GM19395 (cell line): ENCODE data around the gene SAE1.
"Not testable (repeated sequence)": the region's sequence is repeated elsewhere in the genome, so short reads cannot be mapped to it uniquely, and the experiment has no call there.

Experiments used
- ATAC-seq: cut with Tn5 transposase; IDR thresholded peaks from one replicate; pipeline ENCODE4 v1.9.1; 2021; ENCODE audit warnings: mild to moderate bottlenecking, moderate library complexity; ENCODE audit not compliant: unreplicated experiment

Gene SAE1

DNA sequence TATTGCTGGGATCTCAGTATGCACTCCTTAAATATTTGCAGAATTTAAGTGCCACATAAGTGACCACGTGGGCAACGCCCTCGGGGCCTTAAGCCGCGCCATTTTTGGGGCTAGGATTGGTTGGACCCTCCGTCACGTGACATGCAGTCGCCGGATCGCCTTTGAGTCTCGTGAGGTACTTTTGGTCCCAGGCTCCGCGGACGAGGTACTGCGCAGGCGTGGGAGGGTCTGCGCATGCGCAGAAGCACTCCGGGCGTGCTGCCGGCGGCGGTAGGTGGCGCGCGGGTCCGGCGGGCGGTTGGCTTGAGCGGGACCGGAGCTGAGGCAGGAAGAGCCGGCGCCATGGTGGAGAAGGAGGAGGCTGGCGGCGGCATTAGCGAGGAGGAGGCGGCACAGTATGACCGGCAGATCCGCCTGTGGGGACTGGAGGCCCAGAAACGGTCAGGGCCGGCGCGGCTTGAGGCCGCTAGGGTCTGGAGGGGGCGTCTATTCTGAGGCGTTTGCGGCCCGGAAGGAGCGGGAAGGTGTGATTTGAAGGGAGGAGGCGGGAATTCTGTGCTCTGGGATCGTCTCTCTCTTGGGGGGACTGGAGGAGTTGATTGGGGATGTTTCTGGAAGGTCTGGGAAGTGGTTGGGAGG, at the start of gene SAE1:
Gene SAE1, plus strand, starts transcription at position 247 of the 639 bp plus-strand sequence. Its CDS starts 96 bp downstream, at position 343.
- peak; percentile 72 for ATAC-seq

DNA sequence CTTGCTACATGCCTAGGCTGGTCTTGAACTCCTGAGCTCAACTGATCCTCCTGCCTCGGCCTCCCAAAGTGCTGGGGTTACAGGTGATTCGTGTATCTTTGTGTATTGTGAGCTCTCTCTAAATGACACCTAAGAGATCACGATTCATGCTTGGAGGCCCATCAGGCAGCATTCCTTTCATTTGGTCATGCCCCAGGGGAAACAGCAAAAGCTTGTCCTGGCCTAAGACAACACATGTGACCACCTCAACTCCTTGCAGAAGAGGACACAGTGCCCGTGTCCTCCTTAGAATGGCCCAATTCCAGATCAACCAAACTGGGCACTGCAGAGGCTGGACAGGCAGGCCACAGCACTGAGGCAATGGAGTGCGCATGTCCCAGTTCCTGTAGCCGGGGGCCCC, 49.5 kb upstream of the SAE1 start:
- no peak for ATAC-seq

DNA sequence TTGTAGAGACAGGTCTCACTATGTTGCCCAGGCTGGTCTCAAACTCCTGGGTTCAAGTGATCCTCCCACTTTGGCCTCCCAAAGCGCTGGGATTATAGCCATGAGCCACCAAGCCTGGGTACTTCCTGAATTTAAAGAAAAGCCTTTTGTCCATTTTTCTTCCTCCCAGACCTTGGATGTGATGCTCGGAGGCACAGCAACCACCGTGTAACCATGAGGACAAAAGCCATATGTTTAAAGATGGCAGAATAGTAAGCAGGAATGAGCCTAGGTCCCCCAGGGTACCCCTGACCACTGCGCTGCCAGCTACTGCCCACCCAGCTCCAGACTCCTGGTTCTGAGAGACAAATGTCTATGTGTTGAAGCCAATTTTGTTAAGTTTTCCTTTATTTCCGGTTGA, 48.1 kb upstream of the SAE1 start:
- no peak for ATAC-seq

DNA sequence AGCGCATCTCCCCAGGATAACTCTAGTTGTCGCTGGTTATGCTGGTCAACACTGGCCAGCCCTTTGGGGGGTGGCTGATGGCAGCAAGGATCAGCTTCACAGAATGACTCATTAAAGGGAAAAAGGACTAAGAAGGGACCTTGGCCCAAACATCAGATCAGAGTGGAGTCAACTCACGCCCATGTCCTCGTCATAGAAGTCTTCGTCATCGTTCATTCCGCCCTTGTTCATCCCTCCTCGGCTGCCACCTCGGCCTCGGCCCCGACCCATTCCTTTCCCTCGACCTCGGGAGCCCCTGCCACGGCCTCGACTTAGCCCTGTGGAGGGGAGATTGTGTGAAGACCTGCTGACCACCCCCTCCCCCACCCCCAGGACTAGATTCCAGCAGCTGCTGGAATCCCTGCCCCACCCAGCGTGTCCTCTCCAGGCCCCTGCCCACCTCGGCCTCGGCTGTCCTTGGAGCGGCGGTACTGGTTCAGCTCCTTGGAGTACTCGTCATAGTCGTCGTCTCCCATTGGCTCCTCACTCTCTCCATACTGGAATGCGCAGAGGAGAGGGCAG, 45.7 kb upstream of the SAE1 start:
- no peak for ATAC-seq

DNA sequence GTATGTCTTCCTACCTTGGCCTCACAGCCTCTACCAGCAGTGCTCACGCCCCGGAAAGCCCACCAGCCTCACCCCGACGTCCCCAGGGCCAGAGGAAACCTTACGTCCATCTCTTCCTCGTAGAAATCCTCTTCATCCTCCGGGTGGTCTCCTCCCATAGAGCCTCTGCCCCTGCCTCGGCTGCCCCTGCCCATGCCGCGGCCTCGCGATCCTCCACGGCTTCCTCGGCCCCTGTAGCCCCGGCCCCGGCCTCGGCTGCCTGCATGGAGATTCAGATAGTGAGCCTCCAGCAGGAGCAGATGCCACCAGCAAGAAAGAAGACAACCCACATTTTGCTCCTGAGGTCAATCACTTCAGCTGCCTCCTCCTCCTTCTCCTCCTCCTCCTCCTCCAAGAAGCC, 44.4 kb upstream of the SAE1 start:
- ATAC-seq, result no peak

DNA sequence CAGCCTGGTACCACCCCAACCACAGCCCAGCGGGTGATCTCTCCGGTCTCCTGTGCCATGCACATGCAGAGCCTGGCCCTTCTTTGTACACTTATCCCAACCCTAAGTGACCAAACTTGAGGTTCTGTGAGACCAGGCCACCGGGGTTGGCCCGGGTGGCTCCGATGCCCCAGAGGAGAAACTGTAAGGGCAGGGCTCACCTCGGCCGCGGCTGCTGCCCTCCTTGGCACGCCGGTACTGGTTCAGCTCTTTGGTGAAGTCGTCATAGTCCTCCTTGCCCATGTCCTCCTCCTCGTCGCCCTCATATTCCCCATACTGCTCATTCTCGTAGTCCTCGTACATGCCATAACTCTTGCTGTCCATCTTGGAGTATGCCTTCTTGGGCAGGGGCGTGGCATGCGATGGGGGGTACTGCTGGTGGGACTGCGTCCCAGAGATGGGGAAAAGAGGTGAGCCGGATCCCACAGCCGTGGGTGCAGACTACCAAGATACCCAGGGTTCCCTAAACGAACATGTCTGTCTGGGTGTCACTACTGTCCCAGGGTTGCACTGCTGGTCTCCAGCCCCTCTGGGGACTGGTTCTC, 40.8 kb upstream of the SAE1 start:
- no peak for ATAC-seq

DNA sequence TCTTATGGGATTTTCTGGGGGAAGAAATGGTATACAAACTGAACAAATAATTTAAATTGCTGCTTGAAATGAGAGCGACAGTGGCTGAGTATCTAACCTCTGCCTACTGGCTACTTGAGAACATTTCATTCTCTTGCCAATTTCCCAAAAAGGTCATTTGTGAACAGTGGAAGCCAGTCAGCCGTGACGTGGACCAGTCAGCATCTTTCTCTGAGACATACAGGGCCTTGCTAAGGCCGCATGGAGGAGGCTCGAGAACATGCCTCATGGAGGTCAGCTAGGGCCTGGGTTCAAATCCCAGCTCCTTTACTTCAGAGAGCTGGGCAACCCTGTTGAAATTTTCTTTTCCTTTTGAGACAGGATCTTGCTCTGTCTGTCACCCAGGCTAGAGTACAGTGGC, 37.4 kb upstream of the SAE1 start:
- ATAC-seq, result no peak

DNA sequence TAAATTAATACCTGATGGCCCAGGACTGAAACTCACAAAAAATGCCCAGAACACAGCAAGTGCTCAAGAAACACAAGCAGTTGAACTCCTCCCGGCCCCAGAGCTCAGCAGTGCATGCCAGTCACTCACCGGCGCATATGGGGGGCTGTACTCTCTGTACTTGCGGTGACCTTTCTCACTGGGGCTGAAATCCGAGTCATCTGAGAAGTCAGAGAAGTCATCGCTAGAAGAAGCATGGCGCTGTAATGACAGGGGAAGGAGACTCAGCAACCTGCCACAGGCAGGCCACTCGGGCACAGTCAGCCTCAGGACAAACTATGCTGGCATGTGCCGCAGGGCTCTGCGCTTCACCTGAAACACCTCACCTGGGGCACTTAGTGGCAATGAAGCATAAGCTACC, 36.8 kb upstream of the SAE1 start:
- peak; percentile 75 for ATAC-seq

DNA sequence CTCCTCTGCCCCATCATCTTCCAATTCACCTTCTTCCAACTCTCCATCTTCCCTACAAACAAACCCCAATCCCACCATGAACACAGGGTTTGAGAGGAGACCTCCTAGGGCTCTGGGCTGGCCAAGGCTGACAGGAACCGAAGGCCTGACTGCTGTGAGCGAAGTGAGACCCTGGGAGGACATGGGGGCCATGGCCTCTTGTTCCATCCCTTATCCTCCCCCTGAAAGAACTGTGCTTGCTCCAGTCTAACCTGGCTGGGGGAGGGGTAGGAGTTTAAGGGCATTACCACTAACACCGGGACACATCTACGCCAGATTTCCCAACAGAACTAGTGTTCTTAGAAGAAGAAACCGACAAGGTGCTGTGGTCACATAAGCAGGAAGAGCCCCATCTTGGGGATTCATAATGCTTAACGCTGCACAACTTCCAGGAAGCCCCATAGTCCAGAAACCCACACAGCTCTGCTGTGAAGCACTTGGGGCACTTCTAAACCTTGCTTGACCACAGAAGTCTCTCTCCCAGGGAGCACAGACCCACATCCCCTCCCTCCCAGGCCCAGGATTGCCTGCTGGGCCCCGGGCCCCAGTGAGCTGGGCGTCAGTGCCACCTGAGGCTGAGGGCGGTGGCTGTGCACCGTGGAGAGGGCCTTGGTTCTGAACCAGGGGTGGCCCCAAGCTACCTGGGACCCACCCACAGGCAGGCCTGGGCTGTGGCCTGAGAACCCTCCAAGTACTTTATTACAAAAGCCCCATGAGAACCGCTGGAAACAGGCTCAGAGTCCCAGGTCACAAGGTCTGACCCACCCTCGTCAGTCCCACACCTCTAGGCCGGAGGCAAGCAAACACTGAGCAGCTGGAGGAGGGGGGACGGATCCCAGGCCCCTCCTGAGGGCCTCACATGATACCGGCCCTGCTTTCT, 35.8 kb upstream of the SAE1 start:
- ATAC-seq, result no peak

DNA sequence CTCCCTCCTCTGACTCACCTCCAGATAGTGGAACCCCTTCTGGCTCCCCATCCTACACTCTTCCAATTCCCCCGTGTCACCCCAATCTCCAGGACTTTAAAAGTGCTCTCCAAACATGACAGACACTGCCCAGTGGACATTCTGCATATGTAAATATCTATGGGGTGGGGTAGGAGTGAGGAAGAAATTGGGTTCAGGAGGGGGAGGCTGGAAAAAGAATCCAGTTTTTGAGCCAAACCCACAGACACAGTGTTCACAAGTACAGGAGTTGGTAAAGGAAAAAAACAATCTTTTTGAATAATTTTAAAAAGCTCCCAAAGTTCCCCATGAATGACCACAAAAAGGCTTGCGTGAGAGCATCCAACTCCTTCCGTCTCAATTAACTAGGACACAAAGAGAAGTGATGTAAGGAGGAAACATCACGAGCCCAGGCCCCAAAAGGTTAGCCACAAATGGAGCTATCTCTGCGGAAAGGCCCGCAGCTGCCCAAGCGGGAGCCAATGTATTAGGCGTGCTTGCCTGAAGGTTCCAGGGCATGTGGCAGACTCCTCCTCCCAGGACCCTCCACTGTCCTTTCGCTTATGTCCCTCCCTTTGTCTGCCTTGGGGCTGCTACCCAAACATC, 35.0 kb upstream of the SAE1 start:
- no peak for ATAC-seq

DNA sequence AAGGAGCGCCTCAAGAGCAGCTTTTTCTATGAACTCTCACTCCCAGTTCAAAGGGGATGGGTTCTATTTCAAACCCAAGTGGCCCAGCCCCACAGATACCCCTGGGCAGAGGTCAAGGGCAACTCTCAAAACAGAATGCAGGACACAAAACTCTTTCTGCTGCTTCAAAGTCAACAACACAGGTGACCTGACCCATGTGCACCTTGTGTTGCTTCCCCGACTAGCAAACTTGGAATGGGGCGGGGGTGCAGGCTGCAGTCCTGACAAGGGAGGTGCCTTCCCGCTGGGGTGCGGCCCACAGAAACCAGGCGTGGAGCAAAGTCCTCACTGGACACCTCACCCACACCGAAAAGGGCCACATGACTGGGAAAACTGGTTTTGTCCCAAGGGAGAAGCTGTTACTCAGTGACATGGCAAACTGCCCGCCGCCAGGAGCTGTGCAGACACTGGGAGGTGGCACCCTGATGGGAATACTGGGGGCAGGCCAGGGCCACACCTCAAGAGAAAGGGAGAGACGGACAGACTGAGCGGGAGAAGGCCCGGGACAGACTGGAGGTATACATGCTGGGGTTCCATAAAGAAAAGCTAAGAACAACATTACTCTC, 34.4 kb upstream of the SAE1 start:
- ATAC-seq, result no peak

DNA sequence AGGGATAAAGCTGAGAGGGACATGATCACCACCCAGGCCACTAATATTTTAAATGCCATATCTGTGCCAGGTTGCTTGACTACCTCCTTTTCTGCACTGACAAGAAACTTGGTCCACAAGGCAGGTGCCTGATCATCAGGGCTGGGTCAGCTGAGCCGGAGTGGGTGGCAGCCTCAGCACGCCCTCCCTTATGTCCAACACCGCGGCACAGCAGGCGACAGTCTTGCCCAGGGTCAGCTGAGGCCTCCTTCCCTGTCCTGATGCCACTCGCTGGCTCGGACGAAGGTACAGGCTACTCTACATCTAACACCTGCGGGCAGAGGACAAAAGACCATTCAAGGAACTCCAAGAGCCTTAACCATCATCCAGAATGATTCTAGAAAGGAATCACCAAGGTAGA, 33.9 kb upstream of the SAE1 start:
- ATAC-seq, result no peak

DNA sequence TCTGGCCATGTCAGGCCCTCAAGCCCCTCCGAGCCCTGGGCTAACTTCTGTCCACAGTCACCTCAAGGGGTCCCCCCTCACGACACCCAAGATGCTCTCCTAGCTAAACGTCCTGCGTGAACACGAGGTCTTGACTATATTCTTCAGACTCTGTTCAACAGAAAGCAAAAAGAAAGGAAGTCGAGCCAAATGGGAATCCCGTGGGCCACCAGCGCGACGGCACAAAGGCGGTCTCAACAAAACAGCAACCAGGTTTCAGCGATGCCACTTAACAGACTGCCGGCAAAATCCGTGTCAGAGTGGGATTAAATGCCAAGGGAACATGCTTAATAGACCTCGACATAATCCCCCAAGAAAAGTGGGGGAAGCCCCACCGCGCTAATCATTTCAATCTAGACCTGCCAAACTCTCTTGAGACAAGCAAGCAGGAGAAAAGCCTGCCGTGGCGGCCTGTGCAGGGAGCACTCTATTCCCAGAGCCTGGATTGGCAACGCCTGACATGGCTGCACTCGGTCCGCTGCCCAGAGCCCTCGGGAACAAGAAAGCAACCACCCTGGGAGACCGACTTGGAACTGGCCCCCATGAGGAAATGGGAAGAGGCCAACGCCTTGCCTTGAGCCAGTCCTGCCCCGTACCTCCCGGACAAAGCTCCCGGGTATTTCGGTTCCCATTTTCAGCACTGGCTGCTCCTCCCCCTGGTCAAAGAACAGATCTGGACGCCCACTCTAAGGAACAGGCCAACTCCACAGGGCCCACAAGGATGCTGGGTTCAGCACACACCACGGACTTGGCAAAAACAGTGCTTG, 33.0 kb upstream of the SAE1 start:
- ATAC-seq, result no peak

DNA sequence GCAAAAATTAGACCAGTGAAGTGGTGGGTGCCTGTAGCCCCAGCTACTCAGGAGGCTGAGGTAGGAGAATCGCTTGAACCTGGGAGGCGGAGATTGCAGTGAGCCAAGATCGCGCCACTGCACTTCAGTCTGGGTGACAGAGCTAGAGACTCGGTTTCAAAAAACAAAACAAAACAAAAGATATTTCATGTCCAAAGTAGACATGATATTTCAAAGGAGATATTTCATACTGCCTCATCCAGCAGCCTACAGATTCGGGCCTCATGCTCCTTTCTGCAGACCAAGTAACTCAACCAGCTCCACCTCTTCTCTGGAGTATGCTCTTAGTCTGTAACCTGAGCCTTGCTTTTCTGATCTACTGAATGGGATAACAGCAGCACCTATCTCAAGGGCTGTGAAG, 32.0 kb upstream of the SAE1 start:
- no peak for ATAC-seq

DNA sequence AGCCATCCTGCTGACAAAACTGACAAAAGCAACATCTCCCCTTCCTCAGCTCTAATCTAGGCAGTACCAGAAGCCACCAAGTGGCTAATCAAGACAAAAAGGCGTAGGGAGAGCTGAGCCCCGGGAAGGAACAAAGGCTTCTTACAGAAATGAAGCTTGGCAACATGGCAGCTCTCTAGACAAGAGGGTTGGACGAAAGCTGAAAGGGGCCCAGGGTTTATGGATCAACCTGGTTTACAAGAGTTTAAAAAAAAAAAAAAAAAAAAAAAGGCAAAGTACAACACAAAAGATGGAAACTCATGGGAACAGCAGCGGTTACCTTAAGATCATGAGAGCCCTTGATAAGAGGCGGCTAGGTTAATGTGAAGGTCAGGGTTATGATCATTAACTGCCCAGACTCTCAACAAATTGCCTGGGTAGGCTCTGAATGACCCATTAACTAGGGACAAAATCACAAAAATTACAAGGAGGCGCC, 31.0 kb upstream of the SAE1 start:
- ATAC-seq, result no peak

DNA sequence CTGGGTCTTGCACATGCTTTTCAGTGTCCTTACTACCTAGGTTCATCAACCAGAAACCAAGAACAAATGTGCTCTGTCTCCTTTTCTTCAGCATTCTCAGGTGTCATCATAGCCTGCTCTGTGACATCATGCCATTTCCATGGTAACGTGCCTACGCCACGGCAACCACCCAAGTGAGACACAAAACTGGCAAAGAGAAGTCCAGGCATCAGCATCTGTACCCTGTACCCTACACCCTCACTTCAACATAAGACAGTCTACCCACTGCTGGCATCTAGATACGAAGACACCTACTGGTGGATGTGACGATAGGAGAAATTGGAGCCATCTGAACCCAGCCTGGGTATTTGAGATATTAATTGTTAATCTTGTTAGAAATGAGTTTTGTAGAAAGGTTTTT, 30.3 kb upstream of the SAE1 start:
- no peak for ATAC-seq

DNA sequence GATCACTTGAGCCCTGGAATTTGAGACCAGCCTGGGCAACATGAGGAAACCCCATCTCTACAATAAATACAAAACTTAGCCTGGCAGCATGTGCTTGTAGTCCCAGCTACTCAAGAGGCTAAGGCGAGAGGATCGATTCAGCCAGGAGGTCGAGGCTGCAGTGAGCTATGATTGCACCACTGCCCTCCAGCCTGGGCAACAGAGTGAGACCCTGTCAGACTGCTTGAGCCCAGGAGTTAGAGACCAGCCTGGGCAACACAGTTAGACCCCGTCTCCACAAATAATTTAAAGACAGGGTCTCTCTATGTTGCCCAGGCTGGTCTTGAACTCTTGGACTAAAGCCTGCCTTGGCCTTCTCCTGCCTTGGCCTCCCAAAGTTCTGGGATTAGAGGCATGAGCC, 29.5 kb upstream of the SAE1 start:
- ATAC-seq, result not testable (repeated sequence)

DNA sequence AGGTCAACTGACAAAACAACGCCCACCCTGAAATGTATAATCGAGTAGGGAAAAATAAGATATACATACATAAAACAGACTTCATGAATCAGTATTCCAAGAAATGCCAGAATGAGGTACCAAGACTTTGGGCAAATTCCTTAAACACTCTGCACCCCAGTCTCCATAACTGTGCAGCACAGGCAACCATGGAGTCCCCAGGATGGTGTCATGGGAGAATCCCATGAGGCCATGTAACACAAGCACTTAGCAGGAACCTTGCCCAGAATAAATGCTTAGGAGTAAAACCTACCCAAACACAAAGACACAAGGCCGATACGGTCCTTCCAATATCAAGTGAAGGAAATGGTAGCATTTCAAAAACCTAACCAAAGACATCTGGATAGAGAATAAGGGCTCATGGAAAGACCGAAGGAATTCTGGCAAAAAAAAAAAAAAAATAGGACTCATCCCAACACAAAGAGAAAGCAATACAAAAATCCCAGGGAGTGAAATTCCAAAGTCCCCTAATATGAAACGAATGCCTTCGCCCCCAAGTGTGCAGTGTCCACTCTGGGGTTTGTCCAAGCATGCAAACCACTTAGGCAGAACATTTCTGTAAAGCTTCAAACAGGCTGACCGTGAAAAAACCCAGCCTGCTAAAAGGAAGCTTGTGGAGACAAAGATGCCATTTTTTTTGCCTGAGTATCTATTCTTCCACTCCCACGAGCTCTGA, 28.1 kb upstream of the SAE1 start:
- ATAC-seq, result no peak

DNA sequence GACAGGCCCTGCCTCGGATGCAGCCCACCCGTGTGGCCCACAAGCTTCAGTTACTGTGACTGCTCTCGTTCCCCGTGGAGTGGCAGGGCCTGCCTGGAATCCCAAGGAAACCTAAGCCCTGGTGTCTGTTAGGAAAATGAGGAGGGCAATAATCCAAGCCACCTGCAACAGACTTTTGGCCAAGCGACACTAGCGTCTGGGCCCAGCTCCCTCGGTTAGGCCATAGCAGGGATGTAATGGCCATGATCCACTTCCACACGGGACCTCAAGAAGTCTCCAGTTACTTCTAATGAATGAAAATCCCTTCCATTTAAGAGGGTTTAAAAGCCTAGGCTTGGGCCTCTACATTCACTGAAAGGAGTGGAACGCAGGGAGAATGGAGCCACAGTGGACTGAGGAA, 26.0 kb upstream of the SAE1 start:
- no peak for ATAC-seq
